Activated naive CD8-positive, alpha-beta T cell treated with anti-CD3 and anti-CD28 coated beads, Interleukin-2, amount 10 ng/mL, durations not matched to agents 7 days and 5 days (primary cell): ENCODE results near the gene C1R. TPM values are rescaled to one million over a fixed set of nuclear protein-coding genes. Genes with fewer than 3 reads are reported as not detected.

Experiments
- ATAC-seq: fragments of 150-1000 bp; cut with Tn5 transposase; one replicate; pipeline ENCODE4 v1.10.0; 2021; ENCODE audit warnings: low read depth, moderate library complexity
- POLR2A ChIA-PET: fragments of 350-600 bp; sonication (Branson Sonifier 250); formaldehyde crosslinking; loops from one replicate; lab custom pipeline; 2021; ENCODE audit warnings: antibody characterized with exemption; lab: Charles Lee
- DNase-seq: peaks from one replicate; pipeline ENCODE4 v3.0.0; 2021
- H3K27ac Mint-ChIP-seq: one replicate; pipeline ENCODE4 v1.8.0; 2022; ENCODE audit warnings: mild to moderate bottlenecking, mixed read lengths
- H3K27me3 Mint-ChIP-seq: one replicate; pipeline ENCODE4 v1.8.0; 2022; ENCODE audit warnings: mild to moderate bottlenecking, moderate library complexity, mixed read lengths
- H3K36me3 Mint-ChIP-seq: one replicate; pipeline ENCODE4 v1.8.0; 2021; ENCODE audit warnings: mild to moderate bottlenecking, mixed read lengths
- H3K4me1 Mint-ChIP-seq: one replicate; pipeline ENCODE4 v1.8.0; 2021; ENCODE audit warnings: mixed read lengths
- H3K4me3 Mint-ChIP-seq: one replicate; pipeline ENCODE4 v1.8.0; 2022; ENCODE audit warnings: mild to moderate bottlenecking, moderate library complexity, mixed read lengths
- H3K9me3 Mint-ChIP-seq: one replicate; pipeline ENCODE4 v1.8.0; 2021; ENCODE audit warnings: mixed read lengths
- total RNA-seq, 2 experiments: library from RNA; stranded (reverse); gene quantifications; one replicate each; pipeline ENCODE4 v1.2.3, GENCODE V29; 2021

C1R gene
- 1 to 10 TPM; 4.6 to 6.4 TPM for total RNA-seq

GRCh38 chr12:7092229-7092985, at the start of gene C1R:
Gene C1R, minus strand, starts transcription at chr12:7092445. Its CDS starts 57 bp downstream, at chr12:7092388.
- peaks cover 7% of the 10 kb centered on the region for H3K4me1 Mint-ChIP-seq
- no peaks in the 10 kb centered on the region for H3K9me3 Mint-ChIP-seq
- H3K36me3 Mint-ChIP-seq = no peaks in the 10 kb centered on the region

DNA sequence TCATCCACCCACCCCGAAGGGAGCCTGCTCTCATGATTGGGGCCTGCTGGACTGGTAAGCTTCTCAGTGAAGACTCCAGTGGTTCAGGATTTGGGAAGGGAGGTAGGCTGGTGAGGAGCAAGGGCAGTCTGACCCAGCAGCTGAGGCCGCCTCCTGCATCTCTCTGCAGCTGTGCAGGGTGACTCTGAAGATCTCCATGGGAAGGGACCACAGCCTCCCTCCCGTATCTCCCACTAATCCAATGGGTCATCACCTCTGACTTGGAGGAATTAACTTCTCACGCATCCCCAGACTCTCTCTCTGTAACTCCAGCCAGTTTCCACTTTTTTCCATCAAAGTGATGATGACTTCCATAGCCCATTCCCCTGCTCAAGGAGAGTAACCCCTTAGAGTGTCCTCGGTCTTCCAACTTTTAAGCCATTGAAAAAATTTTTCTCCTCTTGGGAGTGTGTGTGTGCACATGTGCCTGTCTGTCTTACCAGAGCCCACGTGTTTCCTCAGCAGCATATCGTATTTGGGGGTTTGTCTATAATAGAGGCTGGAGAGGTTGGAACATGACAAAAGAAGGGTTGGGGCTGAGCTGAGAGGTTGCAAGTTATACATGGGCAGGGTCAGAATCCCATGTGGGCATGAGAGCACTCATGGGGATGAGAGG, 49.2 kb upstream of the C1R start:
- Mint-ChIP-seq H3K4me3 (no peak overlapping the region), H3K27ac (no peak overlapping the region), H3K9me3 (no peaks in the 10 kb centered on the region), H3K27me3 (no peaks in the 10 kb centered on the region), H3K4me1 (peaks cover 8% of the 10 kb centered on the region), H3K36me3 (peaks cover 47% of the 10 kb centered on the region)
- ATAC-seq (no peak), DNase-seq (no peak)
- POLR2A ChIA-PET = interaction anchor here (1.3 kb wide), 1 partner anchor 198 kb away, joined by 3 read pairs; the partner anchor contains the start of genes C12orf57 and RNU7-1

More at GRCh38 chr12:7092229-7092985, at the start of gene C1R:
- DNase-seq (peak; percentile 74), ATAC-seq (peak; percentile 63)
- H3K4me3 Mint-ChIP-seq = peak within 1 kb of the TSS; percentile 87
- POLR2A ChIA-PET = interaction anchor here (0.8 to 4.9 kb wide), 4 partner anchors 16 to 149 kb away, joined by 3 to 17 read pairs (median 4); partner anchors contain the start of genes C12orf57 and RNU7-1
- no peaks in the 10 kb centered on the region for H3K27me3 Mint-ChIP-seq
- H3K27ac Mint-ChIP-seq = peak within 1 kb of the TSS; percentile 80

DNA sequence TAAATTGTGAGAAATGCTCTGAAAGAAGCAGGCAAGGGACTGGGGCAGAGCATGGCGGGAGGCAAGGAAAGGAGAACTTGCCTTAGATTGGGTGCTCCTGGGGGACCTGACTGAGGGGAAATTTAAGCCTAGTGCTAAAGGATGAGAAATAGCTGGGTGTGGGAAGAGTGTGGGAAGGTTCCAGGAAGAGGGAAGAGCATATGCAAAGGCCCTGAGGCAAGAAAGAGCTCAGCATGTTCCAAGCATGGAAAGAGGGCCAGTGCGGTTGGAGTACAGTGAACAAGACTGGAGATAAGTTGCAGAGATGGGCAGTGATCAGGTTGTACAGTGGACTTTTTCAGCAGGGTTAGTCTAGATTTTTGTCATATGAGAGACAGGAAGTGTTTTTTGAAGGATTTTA, 47.0 kb upstream of the C1R start:
- H3K27ac Mint-ChIP-seq = no peak overlapping the region
- ATAC-seq = no peak

DNA sequence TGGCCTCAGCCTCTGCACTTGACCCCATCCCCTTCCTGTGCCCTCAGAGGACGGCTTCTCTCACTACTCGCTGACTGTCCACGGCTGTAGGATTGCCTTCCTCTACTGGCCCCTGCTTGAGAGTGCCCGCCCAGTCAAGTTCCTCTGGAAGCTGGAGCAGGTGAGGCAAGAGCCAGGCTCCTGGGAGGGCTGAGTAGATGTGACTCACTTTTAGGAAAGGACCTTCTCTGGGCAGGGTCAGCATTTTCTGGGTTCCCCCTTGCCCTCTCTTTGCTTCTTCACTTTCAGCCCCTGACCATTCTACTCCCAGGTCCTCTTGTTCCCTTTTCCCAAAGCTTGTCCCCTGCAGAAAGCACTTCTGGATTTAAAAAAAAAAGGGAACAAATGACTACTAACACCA, 45.7 kb upstream of the C1R start:
- ATAC-seq (no peak), DNase-seq (no peak)
- Mint-ChIP-seq H3K4me1 (peaks cover 10% of the 10 kb centered on the region), H3K9me3 (no peaks in the 10 kb centered on the region), H3K27me3 (no peaks in the 10 kb centered on the region), H3K36me3 (peaks cover 51% of the 10 kb centered on the region), H3K4me3 (no peak overlapping the region), H3K27ac (no peak overlapping the region)
- POLR2A ChIA-PET = no interaction called here

More for the DNA sequence above, 47.0 kb upstream of the C1R start:
- DNase-seq = no peak
- H3K4me3 Mint-ChIP-seq = no peak overlapping the region
- H3K36me3 Mint-ChIP-seq = peaks cover 50% of the 10 kb centered on the region
- H3K4me1 Mint-ChIP-seq = peaks cover 8% of the 10 kb centered on the region
- POLR2A ChIA-PET = no interaction called here
- no peaks in the 10 kb centered on the region for H3K27me3 Mint-ChIP-seq
- no peaks in the 10 kb centered on the region for H3K9me3 Mint-ChIP-seq

DNA sequence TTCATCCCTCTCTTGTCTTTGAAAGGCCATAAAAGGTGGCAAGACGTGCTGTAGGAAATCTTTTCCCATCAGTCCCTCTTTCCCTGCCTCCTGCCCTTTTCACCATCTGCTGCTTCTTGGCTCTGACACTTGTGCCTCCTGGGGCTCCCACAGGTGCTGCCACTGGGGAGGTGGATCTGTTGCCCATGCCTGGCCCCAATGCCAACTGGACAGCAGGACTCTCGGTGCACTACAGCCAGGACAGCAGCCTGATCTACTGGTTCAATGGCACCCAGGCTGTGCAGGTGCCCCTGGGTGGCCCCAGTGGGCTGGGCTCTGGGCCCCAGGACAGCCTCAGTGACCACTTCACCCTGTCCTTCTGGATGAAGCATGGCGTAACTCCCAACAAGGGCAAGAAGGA, 44.4 kb upstream of the C1R start:
- peaks cover 18% of the 10 kb centered on the region for H3K4me1 Mint-ChIP-seq
- DNase-seq = no peak
- no peak overlapping the region for H3K4me3 Mint-ChIP-seq
- H3K27ac Mint-ChIP-seq = no peak overlapping the region
- H3K36me3 Mint-ChIP-seq = peaks cover 53% of the 10 kb centered on the region
- POLR2A ChIA-PET = no interaction called here
- H3K9me3 Mint-ChIP-seq = no peaks in the 10 kb centered on the region
- no peaks in the 10 kb centered on the region for H3K27me3 Mint-ChIP-seq
- no peak for ATAC-seq

DNA sequence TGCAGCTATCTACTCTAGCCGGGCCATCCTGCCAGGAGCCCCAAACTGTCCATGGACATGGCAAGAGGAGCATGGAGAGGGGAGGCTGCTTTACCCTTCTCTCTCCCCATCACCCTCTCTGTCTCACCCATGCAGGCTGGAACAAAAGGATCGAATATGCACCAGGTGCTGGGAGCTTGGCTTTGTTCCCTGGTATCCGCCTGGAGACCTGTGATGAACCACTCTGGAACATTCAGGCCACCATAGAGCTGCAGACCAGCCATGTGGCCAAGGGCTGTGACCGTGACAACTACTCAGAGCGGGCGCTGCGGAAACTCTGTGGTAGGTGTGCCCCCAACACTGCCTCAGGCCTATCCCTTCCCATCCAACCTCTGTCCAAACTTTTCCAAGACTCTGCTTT, 43.8 kb upstream of the C1R start:
- Mint-ChIP-seq H3K27ac (no peak overlapping the region), H3K4me3 (no peak overlapping the region), H3K9me3 (no peaks in the 10 kb centered on the region), H3K36me3 (peaks cover 50% of the 10 kb centered on the region), H3K4me1 (peaks cover 22% of the 10 kb centered on the region), H3K27me3 (no peaks in the 10 kb centered on the region)
- POLR2A ChIA-PET = no interaction called here
- DNase-seq = no peak
- no peak for ATAC-seq

DNA sequence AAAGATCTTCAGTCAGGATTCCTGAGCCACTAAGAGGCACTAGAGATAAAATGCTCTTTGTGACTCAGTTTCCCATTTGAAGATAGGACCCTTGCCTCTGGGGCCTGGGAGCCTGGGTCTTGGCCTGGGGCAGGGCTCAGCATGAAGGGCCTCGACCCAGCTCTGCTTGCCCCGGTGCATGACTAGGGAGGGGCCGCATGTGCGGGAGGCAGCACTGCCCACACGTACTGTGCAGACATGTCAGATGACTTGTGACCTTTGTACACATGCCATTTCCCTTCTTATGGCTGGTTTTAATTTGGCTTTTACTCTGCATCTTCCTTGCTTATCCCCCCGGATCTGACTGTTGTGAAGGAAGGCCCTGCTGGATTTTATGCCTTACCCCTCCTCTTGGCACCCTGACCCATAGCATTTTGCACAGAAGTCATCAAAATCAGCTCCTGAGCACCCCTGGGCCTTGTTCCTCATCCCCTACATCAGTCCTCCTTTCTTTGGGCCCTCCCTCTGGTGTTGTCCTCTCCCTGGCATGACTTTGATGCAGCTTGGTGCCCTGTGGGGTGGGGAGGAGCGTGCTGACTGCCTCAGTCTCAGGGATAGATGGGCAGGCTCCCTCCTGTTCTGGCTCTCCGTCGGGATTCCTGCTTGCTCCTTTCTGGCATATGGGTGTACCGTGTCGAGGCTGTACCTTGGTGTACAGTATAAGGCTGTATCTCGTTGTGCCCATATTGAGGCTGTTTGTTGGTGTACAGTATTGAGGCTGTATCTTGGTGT, 42.3 kb upstream of the C1R start:
- no peak for ATAC-seq
- Mint-ChIP-seq H3K27ac (no peak overlapping the region), H3K36me3 (peaks cover 45% of the 10 kb centered on the region), H3K27me3 (no peaks in the 10 kb centered on the region), H3K9me3 (no peaks in the 10 kb centered on the region), H3K4me3 (no peak overlapping the region), H3K4me1 (peaks cover 22% of the 10 kb centered on the region)
- POLR2A ChIA-PET = no interaction called here
- DNase-seq = no peak

GRCh38 chr12:7131502-7131866, 39.2 kb upstream of the C1R start:
- Mint-ChIP-seq H3K27me3 (no peaks in the 10 kb centered on the region), H3K4me1 (peaks cover 28% of the 10 kb centered on the region), H3K27ac (peak overlapping the region; percentile 93), H3K9me3 (no peaks in the 10 kb centered on the region), H3K36me3 (peaks cover 35% of the 10 kb centered on the region), H3K4me3 (peak overlapping the region; percentile 97)
- peak; percentile 66 for DNase-seq
- ATAC-seq = peak; percentile 66
- POLR2A ChIA-PET = interaction anchor here (0.8 to 3.0 kb wide), 4 partner anchors 24 to 194 kb away, joined by 3 to 12 read pairs (median 6); partner anchors contain the start of genes C12orf57 and RNU7-1

- DNase-seq (peak; percentile 71), ATAC-seq (peak; percentile 40)
- no peaks in the 10 kb centered on the region for H3K27me3 Mint-ChIP-seq
- H3K36me3 Mint-ChIP-seq = peaks cover 33% of the 10 kb centered on the region
- POLR2A ChIA-PET = interaction anchor here (0.8 to 3.0 kb wide), 4 partner anchors 23 to 193 kb away, joined by 3 to 12 read pairs (median 6); partner anchors contain the start of genes C12orf57 and RNU7-1
- peaks cover 30% of the 10 kb centered on the region for H3K4me1 Mint-ChIP-seq
- no peaks in the 10 kb centered on the region for H3K9me3 Mint-ChIP-seq
- H3K4me3 Mint-ChIP-seq = peak overlapping the region; percentile 97
- H3K27ac Mint-ChIP-seq = peak overlapping the region; percentile 93
Observed at GRCh38 chr12:7130701-7131501, 38.7 kb upstream of the C1R start.

DNA sequence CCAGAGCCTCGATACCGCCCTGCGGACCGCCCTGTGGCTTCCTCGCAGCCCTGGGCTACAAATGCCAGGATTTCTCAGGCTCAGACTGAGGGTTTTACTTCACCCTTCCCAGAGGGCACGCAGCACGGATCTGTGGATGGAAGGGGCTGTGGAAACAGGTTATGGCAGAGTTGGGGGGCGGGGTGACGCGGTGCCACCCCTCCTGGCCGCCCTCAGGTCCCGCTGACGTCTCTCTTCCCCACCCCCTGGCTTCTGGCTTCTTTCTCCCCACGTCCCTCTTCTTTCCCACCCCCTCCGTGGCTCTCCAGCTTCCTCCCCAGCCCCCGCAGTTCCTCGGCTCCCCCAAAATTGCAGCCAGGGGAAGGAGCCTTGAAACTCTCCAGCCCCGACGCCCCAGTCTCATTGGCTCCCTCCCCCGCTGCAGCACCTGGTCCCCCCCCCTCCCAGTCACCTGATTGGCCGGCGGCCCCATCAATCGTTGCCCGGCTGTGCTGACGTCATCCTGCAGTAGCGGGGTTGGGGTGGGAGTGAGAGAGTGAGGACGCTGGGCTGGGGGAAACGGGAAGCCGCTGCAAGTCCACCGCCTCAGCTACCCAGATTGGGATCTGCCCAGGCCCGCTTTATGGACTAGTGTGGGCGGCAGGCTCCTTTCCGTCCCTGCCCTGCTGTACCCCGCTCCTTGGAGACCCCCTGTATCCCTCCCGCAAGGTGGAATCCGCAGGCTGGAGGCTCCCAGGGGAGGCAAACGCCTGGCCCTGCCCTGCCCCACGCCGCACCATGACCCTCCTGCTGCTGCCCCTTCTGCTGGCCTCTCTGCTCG, 37.8 kb upstream of the C1R start, which contains the start of gene CLSTN3:
TSS of gene CLSTN3 (plus strand) at position 500 of the 820 bp plus-strand sequence. CDS start at position 778, 278 bp downstream.
- peak within 1 kb of the TSS; percentile 93 for H3K27ac Mint-ChIP-seq
- H3K4me1 Mint-ChIP-seq = peaks cover 30% of the 10 kb centered on the region
- no peaks in the 10 kb centered on the region for H3K27me3 Mint-ChIP-seq
- DNase-seq (peak; percentile 88), ATAC-seq (peak; percentile 78)
- H3K9me3 Mint-ChIP-seq = no peaks in the 10 kb centered on the region
- POLR2A ChIA-PET = interaction anchor here (1.0 to 3.0 kb wide), 4 partner anchors 22 to 186 kb away, joined by 3 to 12 read pairs (median 6); partner anchors contain the start of genes C12orf57, LPCAT3 and RNU7-1
- peaks cover 26% of the 10 kb centered on the region for H3K36me3 Mint-ChIP-seq
- peak within 1 kb of the TSS; percentile 97 for H3K4me3 Mint-ChIP-seq

DNA sequence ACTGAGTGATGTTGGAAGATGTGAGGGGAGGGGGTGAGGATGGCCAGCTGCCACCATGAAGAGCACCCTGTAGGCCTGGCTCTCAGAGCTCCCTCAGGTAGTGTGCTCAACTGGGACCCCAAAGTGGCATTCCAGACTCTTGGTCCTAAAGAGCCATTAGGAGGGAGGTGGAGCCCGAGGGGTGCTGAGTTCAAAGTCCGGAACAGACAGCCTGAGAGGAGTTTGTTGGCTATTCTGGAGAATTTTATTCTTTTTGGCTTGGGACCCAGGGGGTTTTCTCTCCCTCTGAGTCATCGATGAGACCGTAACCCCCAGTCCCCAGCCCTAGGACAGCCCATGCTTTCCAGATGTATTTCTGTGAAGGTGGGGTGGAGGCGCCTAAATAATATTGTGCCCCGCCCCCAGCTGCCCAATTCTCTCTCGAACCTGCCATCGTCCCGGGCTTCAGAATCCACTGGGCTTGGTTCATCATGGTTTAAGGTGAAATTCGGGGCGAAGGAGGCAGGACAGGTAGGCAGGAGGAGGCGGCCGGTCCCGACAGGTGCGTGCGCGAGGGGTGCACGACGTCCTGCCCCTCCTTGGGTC, 37.1 kb upstream of the C1R start:
- DNase-seq (no peak), ATAC-seq (no peak)
- no peaks in the 10 kb centered on the region for H3K27me3 Mint-ChIP-seq
- H3K27ac Mint-ChIP-seq = peak overlapping the region; percentile 93
- H3K4me1 Mint-ChIP-seq = peaks cover 29% of the 10 kb centered on the region
- POLR2A ChIA-PET = interaction anchor here (0.5 to 3.0 kb wide), 4 partner anchors 21 to 253 kb away, joined by 3 to 12 read pairs (median 4); partner anchors contain the start of genes C12orf57, LPCAT3 and RNU7-1
- peaks cover 21% of the 10 kb centered on the region for H3K36me3 Mint-ChIP-seq
- peak overlapping the region; percentile 97 for H3K4me3 Mint-ChIP-seq
- no peaks in the 10 kb centered on the region for H3K9me3 Mint-ChIP-seq
